GM23338 (cell line): ENCODE results near the gene SLC44A1.

Experiments used
- CREB1 ChIP-seq: fragments of 250-450 bp; sonication (Bioruptor Pico); IDR thresholded peaks from 2 replicates; pipeline ENCODE4 v1.5.0; 2020; ENCODE audit warnings: low read depth, mild to moderate bottlenecking, moderate library complexity
- EZH2 ChIP-seq: fragments of 200-600 bp; sonication (generic); IDR thresholded peaks from one replicate; pipeline ENCODE4 v1.8.0; 2017; ENCODE audit warnings: antibody characterized with exemption, mild to moderate bottlenecking, low read depth; ENCODE audit not compliant: unreplicated experiment
- EZH2phosphoT487 ChIP-seq: fragments of 200-600 bp; sonication (generic); IDR thresholded peaks from one replicate; pipeline ENCODE4 v1.8.1; 2018; ENCODE audit warnings: antibody characterized with exemption; ENCODE audit not compliant: unreplicated experiment
- JUNB ChIP-seq: IDR thresholded peaks from one replicate; pipeline ENCODE4 v1.6.1; 2016; ENCODE audit warnings: antibody characterized with exemption; ENCODE audit not compliant: unreplicated experiment
- NANOG ChIP-seq: IDR thresholded peaks from 2 replicates; pipeline ENCODE4 v1.6.1; 2016; ENCODE audit warnings: antibody characterized with exemption, borderline replicate concordance
- POLR2AphosphoS5 ChIP-seq: IDR thresholded peaks from 2 replicates; pipeline ENCODE4 v1.6.1; 2016; ENCODE audit warnings: antibody characterized with exemption, low read depth
- STAT1 ChIP-seq: IDR thresholded peaks from one replicate; pipeline ENCODE4 v1.6.1; 2016; ENCODE audit warnings: antibody characterized with exemption; ENCODE audit not compliant: unreplicated experiment
- ZNF114 ChIP-seq: fragments of 250-450 bp; sonication (Bioruptor Pico); IDR thresholded peaks from 2 replicates; pipeline ENCODE4 v1.5.0; 2020; ENCODE audit warnings: mild to moderate bottlenecking, moderate library complexity
- TF ChIP-seq, protein P1 (sequence below), 2 experiments: fragments of 200-600 bp in 1 of 2; sonication (generic) in 1 of 2; conservative IDR thresholded peaks; 2 replicates each; pipeline versions ENCODE4 v1.5.1 to v1.6.1; 2016 to 2017; ENCODE audit warnings: antibody characterized with exemption in 2 of 2, low read depth in 2 of 2, mild to moderate bottlenecking in 2 of 2, moderate library complexity in 1 of 2
- TF ChIP-seq, protein P2 (sequence below): IDR thresholded peaks from one replicate; pipeline ENCODE4 v1.6.1; 2018; ENCODE audit warnings: antibody characterized with exemption; ENCODE audit not compliant: unreplicated experiment
- TF ChIP-seq, protein P3 (sequence below): fragments of 250-450 bp; sonication (Bioruptor Pico); IDR thresholded peaks from 2 replicates; pipeline ENCODE4 v1.5.0; 2020; ENCODE audit warnings: mild to moderate bottlenecking, moderate library complexity

DNA sequence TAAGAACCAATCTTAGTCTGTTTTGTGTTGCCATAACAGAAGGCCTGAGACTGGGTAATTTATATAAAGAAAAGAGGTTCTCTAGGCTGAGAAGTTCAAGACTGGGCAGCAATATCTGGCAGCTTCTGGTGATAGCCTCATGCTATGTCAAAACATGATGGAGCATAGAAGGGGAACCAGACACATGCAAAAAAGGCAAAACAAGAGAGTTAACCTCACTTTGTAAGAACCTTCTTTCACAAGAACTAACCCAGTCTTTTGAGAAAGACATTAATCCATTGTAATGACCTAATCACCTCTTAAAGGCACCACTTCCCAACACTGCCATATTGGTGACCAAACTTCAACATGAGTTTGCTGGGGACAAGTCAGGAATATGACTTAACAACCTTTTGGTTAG is 240.7 kb downstream of the SLC44A1 start:
- TF ChIP-seq, protein P1, sequence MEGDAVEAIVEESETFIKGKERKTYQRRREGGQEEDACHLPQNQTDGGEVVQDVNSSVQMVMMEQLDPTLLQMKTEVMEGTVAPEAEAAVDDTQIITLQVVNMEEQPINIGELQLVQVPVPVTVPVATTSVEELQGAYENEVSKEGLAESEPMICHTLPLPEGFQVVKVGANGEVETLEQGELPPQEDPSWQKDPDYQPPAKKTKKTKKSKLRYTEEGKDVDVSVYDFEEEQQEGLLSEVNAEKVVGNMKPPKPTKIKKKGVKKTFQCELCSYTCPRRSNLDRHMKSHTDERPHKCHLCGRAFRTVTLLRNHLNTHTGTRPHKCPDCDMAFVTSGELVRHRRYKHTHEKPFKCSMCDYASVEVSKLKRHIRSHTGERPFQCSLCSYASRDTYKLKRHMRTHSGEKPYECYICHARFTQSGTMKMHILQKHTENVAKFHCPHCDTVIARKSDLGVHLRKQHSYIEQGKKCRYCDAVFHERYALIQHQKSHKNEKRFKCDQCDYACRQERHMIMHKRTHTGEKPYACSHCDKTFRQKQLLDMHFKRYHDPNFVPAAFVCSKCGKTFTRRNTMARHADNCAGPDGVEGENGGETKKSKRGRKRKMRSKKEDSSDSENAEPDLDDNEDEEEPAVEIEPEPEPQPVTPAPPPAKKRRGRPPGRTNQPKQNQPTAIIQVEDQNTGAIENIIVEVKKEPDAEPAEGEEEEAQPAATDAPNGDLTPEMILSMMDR (conservative IDR thresholded peaks at IDR 0.05; ENCODE audit: low read depth in 2 of 2): no peak
- TF ChIP-seq EZH2: no peak
- TF ChIP-seq EZH2phosphoT487: no peak
- TF ChIP-seq POLR2AphosphoS5: no peak
- no peak for TF ChIP-seq NANOG
- no peak for TF ChIP-seq JUNB
- TF ChIP-seq, protein P2, sequence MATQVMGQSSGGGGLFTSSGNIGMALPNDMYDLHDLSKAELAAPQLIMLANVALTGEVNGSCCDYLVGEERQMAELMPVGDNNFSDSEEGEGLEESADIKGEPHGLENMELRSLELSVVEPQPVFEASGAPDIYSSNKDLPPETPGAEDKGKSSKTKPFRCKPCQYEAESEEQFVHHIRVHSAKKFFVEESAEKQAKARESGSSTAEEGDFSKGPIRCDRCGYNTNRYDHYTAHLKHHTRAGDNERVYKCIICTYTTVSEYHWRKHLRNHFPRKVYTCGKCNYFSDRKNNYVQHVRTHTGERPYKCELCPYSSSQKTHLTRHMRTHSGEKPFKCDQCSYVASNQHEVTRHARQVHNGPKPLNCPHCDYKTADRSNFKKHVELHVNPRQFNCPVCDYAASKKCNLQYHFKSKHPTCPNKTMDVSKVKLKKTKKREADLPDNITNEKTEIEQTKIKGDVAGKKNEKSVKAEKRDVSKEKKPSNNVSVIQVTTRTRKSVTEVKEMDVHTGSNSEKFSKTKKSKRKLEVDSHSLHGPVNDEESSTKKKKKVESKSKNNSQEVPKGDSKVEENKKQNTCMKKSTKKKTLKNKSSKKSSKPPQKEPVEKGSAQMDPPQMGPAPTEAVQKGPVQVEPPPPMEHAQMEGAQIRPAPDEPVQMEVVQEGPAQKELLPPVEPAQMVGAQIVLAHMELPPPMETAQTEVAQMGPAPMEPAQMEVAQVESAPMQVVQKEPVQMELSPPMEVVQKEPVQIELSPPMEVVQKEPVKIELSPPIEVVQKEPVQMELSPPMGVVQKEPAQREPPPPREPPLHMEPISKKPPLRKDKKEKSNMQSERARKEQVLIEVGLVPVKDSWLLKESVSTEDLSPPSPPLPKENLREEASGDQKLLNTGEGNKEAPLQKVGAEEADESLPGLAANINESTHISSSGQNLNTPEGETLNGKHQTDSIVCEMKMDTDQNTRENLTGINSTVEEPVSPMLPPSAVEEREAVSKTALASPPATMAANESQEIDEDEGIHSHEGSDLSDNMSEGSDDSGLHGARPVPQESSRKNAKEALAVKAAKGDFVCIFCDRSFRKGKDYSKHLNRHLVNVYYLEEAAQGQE: no peak
- TF ChIP-seq ZNF114 (CRISPR knock-in tag): no peak
- no peak for TF ChIP-seq CREB1 (CRISPR knock-in tag)
- no peak for TF ChIP-seq STAT1
- TF ChIP-seq, protein P3, sequence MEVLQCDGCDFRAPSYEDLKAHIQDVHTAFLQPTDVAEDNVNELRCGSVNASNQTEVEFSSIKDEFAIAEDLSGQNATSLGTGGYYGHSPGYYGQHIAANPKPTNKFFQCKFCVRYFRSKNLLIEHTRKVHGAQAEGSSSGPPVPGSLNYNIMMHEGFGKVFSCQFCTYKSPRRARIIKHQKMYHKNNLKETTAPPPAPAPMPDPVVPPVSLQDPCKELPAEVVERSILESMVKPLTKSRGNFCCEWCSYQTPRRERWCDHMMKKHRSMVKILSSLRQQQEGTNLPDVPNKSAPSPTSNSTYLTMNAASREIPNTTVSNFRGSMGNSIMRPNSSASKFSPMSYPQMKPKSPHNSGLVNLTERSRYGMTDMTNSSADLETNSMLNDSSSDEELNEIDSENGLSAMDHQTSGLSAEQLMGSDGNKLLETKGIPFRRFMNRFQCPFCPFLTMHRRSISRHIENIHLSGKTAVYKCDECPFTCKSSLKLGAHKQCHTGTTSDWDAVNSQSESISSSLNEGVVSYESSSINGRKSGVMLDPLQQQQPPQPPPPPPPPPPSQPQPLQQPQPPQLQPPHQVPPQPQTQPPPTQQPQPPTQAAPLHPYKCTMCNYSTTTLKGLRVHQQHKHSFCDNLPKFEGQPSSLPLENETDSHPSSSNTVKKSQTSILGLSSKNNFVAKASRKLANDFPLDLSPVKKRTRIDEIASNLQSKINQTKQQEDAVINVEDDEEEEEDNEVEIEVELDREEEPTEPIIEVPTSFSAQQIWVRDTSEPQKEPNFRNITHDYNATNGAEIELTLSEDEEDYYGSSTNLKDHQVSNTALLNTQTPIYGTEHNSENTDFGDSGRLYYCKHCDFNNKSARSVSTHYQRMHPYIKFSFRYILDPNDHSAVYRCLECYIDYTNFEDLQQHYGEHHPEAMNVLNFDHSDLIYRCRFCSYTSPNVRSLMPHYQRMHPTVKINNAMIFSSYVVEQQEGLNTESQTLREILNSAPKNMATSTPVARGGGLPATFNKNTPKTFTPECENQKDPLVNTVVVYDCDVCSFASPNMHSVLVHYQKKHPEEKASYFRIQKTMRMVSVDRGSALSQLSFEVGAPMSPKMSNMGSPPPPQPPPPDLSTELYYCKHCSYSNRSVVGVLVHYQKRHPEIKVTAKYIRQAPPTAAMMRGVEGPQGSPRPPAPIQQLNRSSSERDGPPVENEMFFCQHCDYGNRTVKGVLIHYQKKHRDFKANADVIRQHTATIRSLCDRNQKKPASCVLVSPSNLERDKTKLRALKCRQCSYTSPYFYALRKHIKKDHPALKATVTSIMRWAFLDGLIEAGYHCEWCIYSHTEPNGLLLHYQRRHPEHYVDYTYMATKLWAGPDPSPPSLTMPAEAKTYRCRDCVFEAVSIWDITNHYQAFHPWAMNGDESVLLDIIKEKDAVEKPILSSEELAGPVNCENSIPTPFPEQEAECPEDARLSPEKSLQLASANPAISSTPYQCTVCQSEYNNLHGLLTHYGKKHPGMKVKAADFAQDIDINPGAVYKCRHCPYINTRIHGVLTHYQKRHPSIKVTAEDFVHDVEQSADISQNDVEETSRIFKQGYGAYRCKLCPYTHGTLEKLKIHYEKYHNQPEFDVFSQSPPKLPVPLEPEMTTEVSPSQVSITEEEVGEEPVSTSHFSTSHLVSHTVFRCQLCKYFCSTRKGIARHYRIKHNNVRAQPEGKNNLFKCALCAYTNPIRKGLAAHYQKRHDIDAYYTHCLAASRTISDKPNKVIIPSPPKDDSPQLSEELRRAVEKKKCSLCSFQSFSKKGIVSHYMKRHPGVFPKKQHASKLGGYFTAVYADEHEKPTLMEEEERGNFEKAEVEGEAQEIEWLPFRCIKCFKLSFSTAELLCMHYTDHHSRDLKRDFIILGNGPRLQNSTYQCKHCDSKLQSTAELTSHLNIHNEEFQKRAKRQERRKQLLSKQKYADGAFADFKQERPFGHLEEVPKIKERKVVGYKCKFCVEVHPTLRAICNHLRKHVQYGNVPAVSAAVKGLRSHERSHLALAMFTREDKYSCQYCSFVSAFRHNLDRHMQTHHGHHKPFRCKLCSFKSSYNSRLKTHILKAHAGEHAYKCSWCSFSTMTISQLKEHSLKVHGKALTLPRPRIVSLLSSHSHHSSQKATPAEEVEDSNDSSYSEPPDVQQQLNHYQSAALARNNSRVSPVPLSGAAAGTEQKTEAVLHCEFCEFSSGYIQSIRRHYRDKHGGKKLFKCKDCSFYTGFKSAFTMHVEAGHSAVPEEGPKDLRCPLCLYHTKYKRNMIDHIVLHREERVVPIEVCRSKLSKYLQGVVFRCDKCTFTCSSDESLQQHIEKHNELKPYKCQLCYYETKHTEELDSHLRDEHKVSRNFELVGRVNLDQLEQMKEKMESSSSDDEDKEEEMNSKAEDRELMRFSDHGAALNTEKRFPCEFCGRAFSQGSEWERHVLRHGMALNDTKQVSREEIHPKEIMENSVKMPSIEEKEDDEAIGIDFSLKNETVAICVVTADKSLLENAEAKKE (CRISPR knock-in tag): no peak
